Measurements from ENCODE around the gene USP44. TPM values are rescaled to one million over a fixed set of nuclear protein-coding genes. Genes with fewer than 3 reads are reported as not detected.
A peak's percentile ranks its signal among the peaks of the same experiment; 100 is the strongest.

The USP44 gene
- total RNA-seq, 1 experiment from 2014 or later: 0.17 TPM

DNA sequence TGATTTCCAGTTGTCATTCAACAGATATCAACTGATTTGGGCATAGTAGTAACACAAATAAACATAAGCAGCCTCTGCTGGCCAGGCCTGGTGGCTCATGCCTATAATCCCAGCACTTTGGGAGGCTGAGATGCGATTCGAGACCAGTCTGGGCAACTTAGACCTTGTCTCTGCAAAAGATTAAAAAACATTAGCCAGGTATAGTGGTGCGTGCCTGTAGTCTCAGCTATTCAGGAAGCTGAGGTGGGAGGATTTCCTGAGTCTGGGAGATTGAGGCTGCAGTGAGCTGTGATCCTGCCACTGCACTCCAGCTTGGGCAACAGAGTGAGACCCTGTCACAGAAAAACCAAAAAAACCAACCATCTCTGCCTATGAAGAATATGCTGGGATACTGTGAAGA is 70.2 kb downstream of the USP44 start:
- intact Hi-C loops (cut with micrococcal nuclease): no loop called here
- Histone ChIP-seq H3K27me3 (ENCODE audit: insufficient read depth, low read length) (no peaks in the 10 kb centered on the region), H3K4me2 (ENCODE audit: low read length) (no peak overlapping the region), H4K20me1 (ENCODE audit: insufficient read depth) (peaks cover 20% of the 10 kb centered on the region; the same call in 1 of the 2 replicates), H3K4me3 (replicated peaks in 1 of 2; ENCODE audit: low read depth in 1 of 2, low read length in 2 of 2) (no peak overlapping the region), H3K27ac (ENCODE audit: low read depth, low read length) (no peak overlapping the region), H3K36me3 (ENCODE audit: control insufficient read depth in 1 of 2, insufficient read depth in 2 of 2, low read length in 2 of 2) (peaks cover 23 to 40% of the 10 kb centered on the region in 2 experiments), H3K4me1 (ENCODE audit: control insufficient read depth in 1 of 2, insufficient read depth in 2 of 2, low read length in 2 of 2) (no peaks in the 10 kb centered on the region), H3K9ac (ENCODE audit: low read length) (no peak overlapping the region), H3K9me3 (ENCODE audit: control insufficient read depth in 1 of 2, insufficient read depth in 1 of 2, low read depth in 1 of 2, low read length in 2 of 2) (no peaks in the 10 kb centered on the region), H3K79me2 (ENCODE audit: insufficient read depth, low read length) (peaks cover 100% of the 10 kb centered on the region), H2AFZ (ENCODE audit: low read depth, low read length, poor library complexity, severe bottlenecking) (no peak overlapping the region), H3K9me2 (ENCODE audit: insufficient read depth) (no peaks in the 10 kb centered on the region)
- ChIA-PET CTCF (no interaction called here), RAD21 (ENCODE audit: low non-redundant PET in 1 of 2, low total read pairs in 2 of 2, uncharacterized antibody in 2 of 2, unreplicated experiment in 2 of 2) (no interaction called here), POLR2A (no interaction called here)
- DNase-seq (ENCODE audit: low read depth, low spot score): no peak
- no peak for TF ChIP-seq ZFX (IDR thresholded peaks at IDR 0.05)
- TF ChIP-seq, protein P1, sequence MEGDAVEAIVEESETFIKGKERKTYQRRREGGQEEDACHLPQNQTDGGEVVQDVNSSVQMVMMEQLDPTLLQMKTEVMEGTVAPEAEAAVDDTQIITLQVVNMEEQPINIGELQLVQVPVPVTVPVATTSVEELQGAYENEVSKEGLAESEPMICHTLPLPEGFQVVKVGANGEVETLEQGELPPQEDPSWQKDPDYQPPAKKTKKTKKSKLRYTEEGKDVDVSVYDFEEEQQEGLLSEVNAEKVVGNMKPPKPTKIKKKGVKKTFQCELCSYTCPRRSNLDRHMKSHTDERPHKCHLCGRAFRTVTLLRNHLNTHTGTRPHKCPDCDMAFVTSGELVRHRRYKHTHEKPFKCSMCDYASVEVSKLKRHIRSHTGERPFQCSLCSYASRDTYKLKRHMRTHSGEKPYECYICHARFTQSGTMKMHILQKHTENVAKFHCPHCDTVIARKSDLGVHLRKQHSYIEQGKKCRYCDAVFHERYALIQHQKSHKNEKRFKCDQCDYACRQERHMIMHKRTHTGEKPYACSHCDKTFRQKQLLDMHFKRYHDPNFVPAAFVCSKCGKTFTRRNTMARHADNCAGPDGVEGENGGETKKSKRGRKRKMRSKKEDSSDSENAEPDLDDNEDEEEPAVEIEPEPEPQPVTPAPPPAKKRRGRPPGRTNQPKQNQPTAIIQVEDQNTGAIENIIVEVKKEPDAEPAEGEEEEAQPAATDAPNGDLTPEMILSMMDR (IDR thresholded peaks at IDR 0.05 in 2 of 3, conservative IDR thresholded peaks at IDR 0.05 in 1 of 3; ENCODE audit: borderline replicate concordance in 1 of 3, insufficient read depth in 1 of 3, low read depth in 2 of 3, low read length in 2 of 3): peak in 1 of 3 experiments; percentile 18; a peak in 1 of 6 replicates
- ATAC-seq: no peak; the same call in 1 of the 2 replicates
- no TSS peak for BruUV-seq (replicated peaks)

GRCh38 chr12:95480230-95480629 is 71.0 kb downstream of the USP44 start:
- Histone ChIP-seq H4K20me1 (ENCODE audit: insufficient read depth) (peaks cover 20% of the 10 kb centered on the region; the same call in 1 of the 2 replicates), H3K79me2 (ENCODE audit: insufficient read depth, low read length) (peaks cover 100% of the 10 kb centered on the region), H3K9me3 (ENCODE audit: control insufficient read depth in 1 of 2, insufficient read depth in 1 of 2, low read depth in 1 of 2, low read length in 2 of 2) (no peaks in the 10 kb centered on the region), H3K4me2 (ENCODE audit: low read length) (no peak overlapping the region), H3K4me3 (replicated peaks in 1 of 2; ENCODE audit: low read depth in 1 of 2, low read length in 2 of 2) (no peak overlapping the region), H3K9ac (ENCODE audit: low read length) (no peak overlapping the region), H3K27ac (ENCODE audit: low read depth, low read length) (no peak overlapping the region), H3K4me1 (ENCODE audit: control insufficient read depth in 1 of 2, insufficient read depth in 2 of 2, low read length in 2 of 2) (peaks cover 6 to 8% of the 10 kb centered on the region in 2 experiments), H2AFZ (ENCODE audit: low read depth, low read length, poor library complexity, severe bottlenecking) (no peak overlapping the region), H3K36me3 (ENCODE audit: control insufficient read depth in 1 of 2, insufficient read depth in 2 of 2, low read length in 2 of 2) (peaks cover 22 to 41% of the 10 kb centered on the region in 2 experiments), H3K27me3 (ENCODE audit: insufficient read depth, low read length) (no peaks in the 10 kb centered on the region), H3K9me2 (ENCODE audit: insufficient read depth) (no peaks in the 10 kb centered on the region)
- DNase-seq (ENCODE audit: low read depth, low spot score) (no peak), ATAC-seq (no peak)
- intact Hi-C loops (cut with micrococcal nuclease): no loop called here
- no TSS peak for BruUV-seq (replicated peaks)
- ChIA-PET POLR2A (no interaction called here), RAD21 (ENCODE audit: low non-redundant PET in 1 of 2, low total read pairs in 2 of 2, uncharacterized antibody in 2 of 2, unreplicated experiment in 2 of 2) (no interaction called here), CTCF (no interaction called here)
- TF ChIP-seq CEBPB (IDR thresholded peaks at IDR 0.05; ENCODE audit: low read depth): no peak
- no peak for TF ChIP-seq ATF3 (IDR thresholded peaks at IDR 0.05)
- TF ChIP-seq POLR2A (IDR thresholded peaks at IDR 0.05; ENCODE audit: borderline replicate concordance, extremely low read depth, insufficient read depth, insufficient read length): no peak
- TF ChIP-seq ELF1 (IDR thresholded peaks at IDR 0.05; ENCODE audit: borderline replicate concordance, low read depth): no peak
- TF ChIP-seq CBX3 (IDR thresholded peaks at IDR 0.05; ENCODE audit: low read depth): no peak
- TF ChIP-seq ZNF274 (IDR thresholded peaks at IDR 0.05; ENCODE audit: low read depth, low read length): no peak
- no peak for TF ChIP-seq RAD21 (IDR thresholded peaks at IDR 0.05; ENCODE audit: low read depth)
- no peak for TF ChIP-seq JUND (IDR thresholded peaks at IDR 0.05)
- TF ChIP-seq POLR2AphosphoS5 (IDR thresholded peaks at IDR 0.05; ENCODE audit: low read depth, low read length): no peak
- no peak for TF ChIP-seq TCF7L2 (IDR thresholded peaks at IDR 0.05; ENCODE audit: borderline replicate concordance, extremely low read depth, insufficient read depth, insufficient read length)
- no peak for TF ChIP-seq SIN3A (IDR thresholded peaks at IDR 0.05; ENCODE audit: low read depth)
- no peak for TF ChIP-seq REST (IDR thresholded peaks at IDR 0.05; ENCODE audit: low read depth)
